HG03066 (cell line): Measurements from ENCODE around the gene TFF3.

ENCODE experiments used
- ATAC-seq: cut with Tn5 transposase; IDR thresholded peaks from one replicate; pipeline ENCODE4 v1.9.1; 2021; ENCODE audit warnings: low read depth; ENCODE audit not compliant: unreplicated experiment

Gene TFF3

GRCh38 chr21:42272984-42273600, 42.1 kb downstream of the TFF3 start:
- no peak for ATAC-seq

- no peak for ATAC-seq
These were observed 42.9 kb downstream of the TFF3 start for GRCh38 chr21:42272109-42272962.

GRCh38 chr21:42271065-42271464, 44.1 kb downstream of the TFF3 start:
- ATAC-seq: no peak

- ATAC-seq: no peak
These were observed 45.8 kb downstream of the TFF3 start for GRCh38 chr21:42269386-42269785.

GRCh38 chr21:42266971-42267556, 48.1 kb downstream of the TFF3 start:
- no peak for ATAC-seq

GRCh38 chr21:42265231-42265812, 49.9 kb downstream of the TFF3 start:
- ATAC-seq: no peak

GRCh38 chr21:42264245-42265195, 50.7 kb downstream of the TFF3 start:
- no peak for ATAC-seq

- ATAC-seq: no peak
These were observed 51.5 kb downstream of the TFF3 start for GRCh38 chr21:42263591-42264131.

- no peak for ATAC-seq
These were observed 52.4 kb downstream of the TFF3 start for GRCh38 chr21:42262831-42263231.

- ATAC-seq: no peak
These were observed 53.4 kb downstream of the TFF3 start for GRCh38 chr21:42261829-42262200.
